NB4 (cell line): ENCODE results near the gene RUNX3.

Experiments
- DNase-seq: peaks from one replicate; pipeline ENCODE4 v3.0.0; 2010; ENCODE audit warnings: low read depth
- H3K4me3 ChIP-seq: one replicate; pipeline ENCODE4 v1.5.1; 2011; ENCODE audit warnings: mild to moderate bottlenecking, low read depth, low read length, moderate library complexity
- MYC ChIP-seq: IDR thresholded peaks from 2 replicates; pipeline ENCODE4 v1.6.1; 2011; ENCODE audit warnings: low read depth, low read length
- POLR2A ChIP-seq: IDR thresholded peaks from 2 replicates; pipeline ENCODE4 v1.6.1; 2011; ENCODE audit warnings: mild to moderate bottlenecking; ENCODE audit not compliant: insufficient read length; ENCODE audit errors: extremely low read depth
- TF ChIP-seq, protein P1 (sequence below): IDR thresholded peaks from one replicate; pipeline ENCODE4 v1.5.1; 2012; ENCODE audit warnings: low read depth, low read length
- TF ChIP-seq, protein P2 (sequence below): IDR thresholded peaks from 2 replicates; pipeline ENCODE4 v1.6.1; 2011; ENCODE audit warnings: low read depth, low read length

RUNX3 gene

GRCh38 chr1:24906760-24907490 is 23.2 kb downstream of the RUNX3 start:
- TF ChIP-seq POLR2A = no peak
- no peak for TF ChIP-seq MYC
- TF ChIP-seq, protein P1, sequence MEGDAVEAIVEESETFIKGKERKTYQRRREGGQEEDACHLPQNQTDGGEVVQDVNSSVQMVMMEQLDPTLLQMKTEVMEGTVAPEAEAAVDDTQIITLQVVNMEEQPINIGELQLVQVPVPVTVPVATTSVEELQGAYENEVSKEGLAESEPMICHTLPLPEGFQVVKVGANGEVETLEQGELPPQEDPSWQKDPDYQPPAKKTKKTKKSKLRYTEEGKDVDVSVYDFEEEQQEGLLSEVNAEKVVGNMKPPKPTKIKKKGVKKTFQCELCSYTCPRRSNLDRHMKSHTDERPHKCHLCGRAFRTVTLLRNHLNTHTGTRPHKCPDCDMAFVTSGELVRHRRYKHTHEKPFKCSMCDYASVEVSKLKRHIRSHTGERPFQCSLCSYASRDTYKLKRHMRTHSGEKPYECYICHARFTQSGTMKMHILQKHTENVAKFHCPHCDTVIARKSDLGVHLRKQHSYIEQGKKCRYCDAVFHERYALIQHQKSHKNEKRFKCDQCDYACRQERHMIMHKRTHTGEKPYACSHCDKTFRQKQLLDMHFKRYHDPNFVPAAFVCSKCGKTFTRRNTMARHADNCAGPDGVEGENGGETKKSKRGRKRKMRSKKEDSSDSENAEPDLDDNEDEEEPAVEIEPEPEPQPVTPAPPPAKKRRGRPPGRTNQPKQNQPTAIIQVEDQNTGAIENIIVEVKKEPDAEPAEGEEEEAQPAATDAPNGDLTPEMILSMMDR = no peak
- TF ChIP-seq, protein P2, sequence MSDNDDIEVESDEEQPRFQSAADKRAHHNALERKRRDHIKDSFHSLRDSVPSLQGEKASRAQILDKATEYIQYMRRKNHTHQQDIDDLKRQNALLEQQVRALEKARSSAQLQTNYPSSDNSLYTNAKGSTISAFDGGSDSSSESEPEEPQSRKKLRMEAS = no peak
- DNase-seq = no peak
- no peak overlapping the region for H3K4me3 ChIP-seq

DNA sequence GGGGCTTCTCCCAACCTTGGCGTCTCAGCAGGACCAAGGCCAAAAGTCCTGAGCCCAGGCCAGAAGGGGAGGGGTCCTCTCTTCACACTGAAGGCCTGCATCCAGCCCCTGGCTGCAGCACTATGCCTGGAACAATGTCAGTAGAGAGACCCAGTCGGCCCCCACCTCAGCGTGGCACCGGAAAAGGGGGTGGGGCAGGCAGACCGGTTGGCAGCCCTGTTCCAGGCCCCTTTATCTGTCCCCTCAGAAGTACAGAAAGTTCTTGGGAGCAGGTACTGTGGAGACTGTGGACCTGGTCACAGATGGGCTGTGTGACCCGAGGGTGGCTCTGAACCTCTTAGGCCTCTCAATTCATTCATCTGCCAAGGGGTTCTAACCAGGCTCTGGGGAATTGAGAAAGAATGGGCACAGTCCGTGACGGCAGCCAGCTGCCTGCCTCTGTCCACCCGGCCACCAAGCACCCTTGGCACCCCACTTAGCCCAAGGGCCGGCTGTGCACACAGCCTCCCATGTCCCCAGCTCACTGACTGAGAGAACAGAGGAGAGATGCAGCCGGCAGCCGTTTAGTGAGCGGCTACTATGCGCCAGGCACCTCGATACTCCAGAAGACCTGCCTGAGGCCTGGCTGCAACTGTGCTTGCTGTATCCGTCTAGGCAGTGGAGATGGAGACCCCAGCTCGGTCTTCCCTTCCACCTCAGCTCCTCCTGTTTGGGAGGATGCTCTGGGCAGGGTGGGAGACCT is 23.9 kb downstream of the RUNX3 start:
- TF ChIP-seq MYC = no peak
- no peak for TF ChIP-seq POLR2A
- TF ChIP-seq, protein P1 = no peak
- TF ChIP-seq, protein P2 = no peak
- no peak for DNase-seq
- no peak overlapping the region for H3K4me3 ChIP-seq

GRCh38 chr1:24905355-24905978 is 24.6 kb downstream of the RUNX3 start:
- TF ChIP-seq MYC (no peak), POLR2A (no peak)
- TF ChIP-seq, protein P2 = no peak
- TF ChIP-seq, protein P1 = no peak
- H3K4me3 ChIP-seq = no peak overlapping the region
- no peak for DNase-seq

DNA sequence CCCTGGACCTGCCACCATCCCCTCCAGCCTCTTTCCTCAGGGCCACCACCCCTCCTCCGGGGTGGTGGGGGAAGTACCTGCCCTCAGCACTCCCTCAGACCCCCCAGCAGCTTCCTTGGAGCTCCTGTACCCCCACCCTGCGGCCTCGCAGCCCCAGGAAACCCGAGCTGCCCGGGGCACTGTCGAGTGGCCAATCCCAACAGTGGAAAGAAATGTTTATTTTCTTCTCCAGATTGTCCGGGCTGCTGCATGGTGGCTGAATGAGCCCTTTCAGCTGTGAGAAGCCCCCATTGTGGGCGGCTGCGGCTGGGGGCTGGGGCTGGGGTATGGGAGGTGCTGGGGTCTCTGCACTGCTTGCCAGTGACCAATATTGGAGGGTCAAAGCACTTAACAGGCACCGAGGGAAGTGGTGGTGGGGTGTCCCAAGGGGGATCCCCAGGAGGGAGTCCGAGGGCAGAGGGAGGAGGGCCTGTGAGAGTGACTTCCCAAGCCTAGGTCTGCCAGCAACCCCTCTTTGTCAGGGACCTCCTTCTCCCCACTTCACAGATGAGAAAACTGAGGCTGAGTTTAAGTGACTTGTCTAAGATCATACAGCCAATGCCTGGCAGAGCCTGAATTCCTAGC is 25.2 kb downstream of the RUNX3 start:
- TF ChIP-seq, protein P1 = no peak
- TF ChIP-seq MYC = no peak
- TF ChIP-seq, protein P2 = no peak
- TF ChIP-seq POLR2A = no peak
- no peak for DNase-seq
- H3K4me3 ChIP-seq = no peak overlapping the region

DNA sequence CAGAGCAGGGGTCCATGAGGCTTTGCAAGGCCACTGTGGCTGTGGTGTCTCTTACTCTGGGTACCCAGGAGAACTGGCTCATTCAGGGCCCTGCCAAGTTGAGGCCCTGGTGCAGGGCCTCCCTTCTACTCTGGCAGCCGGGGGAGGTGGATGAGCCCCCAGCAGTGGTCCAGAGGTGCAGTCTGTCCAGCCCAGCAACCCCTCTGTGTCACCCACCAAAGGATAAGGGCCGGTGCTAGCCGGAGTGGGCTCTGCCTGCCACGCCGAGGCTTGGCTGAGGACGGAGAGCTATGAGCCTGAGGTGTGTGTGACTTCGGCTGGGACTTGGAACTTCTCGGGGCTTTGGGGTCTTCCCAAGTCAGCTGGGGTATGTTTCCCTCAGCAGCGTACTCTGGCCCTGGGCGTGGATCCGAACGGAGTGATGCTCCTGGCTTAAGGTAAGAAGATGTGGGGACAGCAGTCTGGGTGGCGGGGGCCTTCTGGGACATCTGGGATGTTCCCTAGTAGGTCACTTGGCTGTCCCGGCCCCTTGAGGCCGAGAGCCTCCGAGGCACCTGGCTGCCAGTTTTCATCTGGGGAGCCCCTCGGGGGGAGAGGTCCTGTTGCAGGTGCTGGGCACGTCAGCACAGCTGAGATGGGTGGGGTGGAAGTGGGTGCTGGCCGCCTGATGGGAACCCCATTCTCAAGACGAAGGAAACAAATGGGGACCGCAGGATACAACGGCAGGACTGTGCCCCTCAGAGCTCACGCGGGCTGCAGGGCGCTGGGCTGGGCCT is 25.9 kb downstream of the RUNX3 start:
- no peak overlapping the region for H3K4me3 ChIP-seq
- TF ChIP-seq POLR2A = no peak
- TF ChIP-seq, protein P1 = no peak
- TF ChIP-seq, protein P2 = no peak
- no peak for TF ChIP-seq MYC
- no peak for DNase-seq
